HT-29 (cell line): Measurements from ENCODE around the gene CPPED1. TPM values are rescaled to one million over a fixed set of nuclear protein-coding genes. Genes with fewer than 3 reads are reported as not detected.
"Not testable (repeated sequence)": the region's sequence is repeated elsewhere in the genome, so short reads cannot be mapped to it uniquely, and the experiment has no call there.

Experiments
- DNase-seq: peaks from one replicate; pipeline ENCODE4 v3.0.0-alpha.2; 2015; ENCODE audit warnings: low spot score
- total RNA-seq: library from RNA; depleted of rRNA; stranded (reverse); fragments of >200 nt; shearing (Covaris generic); gene quantifications from 2 replicates; pipeline ENCODE4 v1.2.3, GENCODE V29; 2014

Gene CPPED1
- total RNA-seq, 1 experiment from 2014 or later: not detected

- no peak for DNase-seq
Observed at GRCh38 chr16:12767897-12768296, 35.8 kb downstream of the CPPED1 start.

GRCh38 chr16:12766853-12767252, 36.8 kb downstream of the CPPED1 start:
- DNase-seq: no peak

- DNase-seq: not testable (repeated sequence)
Observed at GRCh38 chr16:12766208-12766607, 37.5 kb downstream of the CPPED1 start.

GRCh38 chr16:12764813-12765488, 38.7 kb downstream of the CPPED1 start:
- DNase-seq: no peak

GRCh38 chr16:12763517-12763916, 40.2 kb downstream of the CPPED1 start:
- DNase-seq: no peak

- no peak for DNase-seq
Observed at GRCh38 chr16:12760819-12761611, 42.7 kb downstream of the CPPED1 start.

GRCh38 chr16:12758670-12759558, 44.8 kb downstream of the CPPED1 start:
- DNase-seq: no peak

GRCh38 chr16:12758031-12758669, 45.5 kb downstream of the CPPED1 start:
- no peak for DNase-seq

GRCh38 chr16:12757546-12757945, 46.1 kb downstream of the CPPED1 start:
- DNase-seq: no peak

GRCh38 chr16:12754824-12755543, 48.7 kb downstream of the CPPED1 start:
- DNase-seq: no peak

- no peak for DNase-seq
Observed at GRCh38 chr16:12753203-12754023, 50.3 kb downstream of the CPPED1 start.

GRCh38 chr16:12752159-12752558, 51.5 kb downstream of the CPPED1 start:
- no peak for DNase-seq

- no peak for DNase-seq
Observed at GRCh38 chr16:12750554-12750918, 53.2 kb downstream of the CPPED1 start.

- DNase-seq: no peak
Observed at GRCh38 chr16:12749076-12749475, 54.6 kb downstream of the CPPED1 start.

GRCh38 chr16:12747827-12748226, 55.9 kb downstream of the CPPED1 start:
- DNase-seq: no peak

- DNase-seq: no peak
Observed at GRCh38 chr16:12747261-12747660, 56.4 kb downstream of the CPPED1 start.

- DNase-seq: no peak
Observed at GRCh38 chr16:12744860-12745259, 58.8 kb downstream of the CPPED1 start.

- no peak for DNase-seq
Observed at GRCh38 chr16:12742741-12743140, 60.9 kb downstream of the CPPED1 start.

GRCh38 chr16:12740986-12741610, 62.6 kb downstream of the CPPED1 start:
- DNase-seq: no peak

GRCh38 chr16:12739738-12740137, 63.9 kb downstream of the CPPED1 start:
- DNase-seq: no peak
